Measurements from ENCODE around the gene RAB8B. TPM values are rescaled to one million over a fixed set of nuclear protein-coding genes. Genes with fewer than 3 reads are reported as not detected.
A peak's percentile ranks its signal among the peaks of the same experiment; 100 is the strongest.
"Not testable (repeated sequence)": the region's sequence is repeated elsewhere in the genome, so short reads cannot be mapped to it uniquely, and the experiment has no call there.

RAB8B gene
- total RNA-seq, 1 experiment from 2014 or later = 16.0 TPM

DNA sequence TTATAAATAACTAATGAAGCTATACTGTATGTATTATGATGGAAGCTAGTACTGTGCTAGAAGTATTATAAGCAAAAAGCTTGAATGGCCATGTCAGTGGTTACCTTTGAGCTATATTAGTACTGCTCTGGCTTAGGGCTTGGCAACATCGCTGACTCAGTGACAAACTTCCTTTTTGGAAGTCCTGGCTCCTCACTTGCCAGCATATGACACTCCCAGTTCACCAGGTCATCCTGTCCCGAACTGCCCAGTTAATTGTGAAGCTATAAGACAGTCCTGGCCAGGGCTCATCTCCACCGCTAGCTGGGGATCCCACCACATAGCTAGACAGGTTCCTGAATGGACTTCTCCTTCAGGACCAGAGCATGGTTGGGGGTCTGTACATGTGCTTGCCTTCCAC, 31.9 kb downstream of the RAB8B start:
- Histone ChIP-seq H3K27me3 (no peaks in the 10 kb centered on the region), H3K36me3 (no peaks in the 10 kb centered on the region), H3K4me3 (no peak overlapping the region), H3K9me3 (no peaks in the 10 kb centered on the region)
- DNase-seq = peak; percentile 76

DNA sequence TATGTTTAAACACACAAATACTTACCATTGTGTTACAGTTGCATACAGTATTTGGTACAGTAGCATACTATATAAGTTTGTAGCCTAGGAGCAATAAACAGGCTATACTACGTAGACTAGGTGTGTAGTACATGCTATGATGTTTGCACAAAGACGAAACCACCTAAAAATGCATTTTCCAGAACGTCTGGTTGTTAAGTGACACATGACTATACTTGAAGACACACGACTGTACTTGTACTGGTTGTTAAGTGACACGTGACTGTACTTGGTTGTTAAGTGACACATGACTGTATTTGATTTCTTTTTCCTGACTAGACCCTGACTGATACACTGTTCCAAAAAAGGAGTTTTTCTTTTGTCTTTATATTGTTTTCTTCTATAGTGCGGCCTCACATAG, 34.1 kb downstream of the RAB8B start:
- no peak for DNase-seq
- Histone ChIP-seq H3K9me3 (no peaks in the 10 kb centered on the region), H3K27me3 (no peaks in the 10 kb centered on the region), H3K4me3 (no peak overlapping the region), H3K36me3 (no peaks in the 10 kb centered on the region)

GRCh38 chr15:63225381-63225780, 36.0 kb downstream of the RAB8B start:
- no peaks in the 10 kb centered on the region for H3K9me3 ChIP-seq
- no peak for DNase-seq
- H3K36me3 ChIP-seq = no peaks in the 10 kb centered on the region
- H3K27me3 ChIP-seq = no peaks in the 10 kb centered on the region
- H3K4me3 ChIP-seq = no peak overlapping the region

GRCh38 chr15:63226155-63226883, 36.9 kb downstream of the RAB8B start:
- Histone ChIP-seq H3K27me3 (no peaks in the 10 kb centered on the region), H3K36me3 (no peaks in the 10 kb centered on the region), H3K4me3 (no peak overlapping the region), H3K9me3 (no peaks in the 10 kb centered on the region)
- DNase-seq = no peak

GRCh38 chr15:63226966-63227401, 37.6 kb downstream of the RAB8B start:
- no peaks in the 10 kb centered on the region for H3K36me3 ChIP-seq
- no peak overlapping the region for H3K4me3 ChIP-seq
- no peak for DNase-seq
- H3K9me3 ChIP-seq = no peaks in the 10 kb centered on the region
- no peaks in the 10 kb centered on the region for H3K27me3 ChIP-seq

GRCh38 chr15:63227689-63228088, 38.3 kb downstream of the RAB8B start:
- H3K4me3 ChIP-seq = no peak overlapping the region
- H3K9me3 ChIP-seq = no peaks in the 10 kb centered on the region
- DNase-seq = no peak
- H3K36me3 ChIP-seq = no peaks in the 10 kb centered on the region
- no peaks in the 10 kb centered on the region for H3K27me3 ChIP-seq

- no peak for DNase-seq
- no peaks in the 10 kb centered on the region for H3K27me3 ChIP-seq
- no peaks in the 10 kb centered on the region for H3K9me3 ChIP-seq
- no peak overlapping the region for H3K4me3 ChIP-seq
- H3K36me3 ChIP-seq = no peaks in the 10 kb centered on the region
Measured at GRCh38 chr15:63231206-63231605, 41.8 kb downstream of the RAB8B start.

DNA sequence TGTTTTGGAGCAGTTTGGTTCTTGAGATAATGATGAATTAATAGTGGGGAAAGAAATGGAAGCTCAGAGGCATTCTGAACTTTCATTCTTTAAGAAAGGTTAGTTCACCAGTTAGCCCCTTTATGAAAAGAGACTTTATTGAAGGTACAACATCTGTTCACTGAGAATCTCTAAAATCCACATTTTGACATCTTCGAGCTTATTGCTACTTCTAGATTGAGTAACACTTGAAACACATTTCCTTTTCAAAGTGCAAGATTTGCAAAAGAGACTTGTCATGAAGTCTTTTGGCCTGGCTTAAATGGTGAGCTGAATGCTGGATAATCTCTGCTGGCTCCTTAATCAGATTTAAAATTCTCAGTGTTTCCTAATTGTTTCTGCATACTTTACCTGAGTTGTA, 42.3 kb downstream of the RAB8B start:
- Histone ChIP-seq H3K27me3 (no peaks in the 10 kb centered on the region), H3K4me3 (no peak overlapping the region), H3K36me3 (no peaks in the 10 kb centered on the region), H3K9me3 (no peaks in the 10 kb centered on the region)
- no peak for DNase-seq

GRCh38 chr15:63232405-63232804, 43.0 kb downstream of the RAB8B start:
- no peak overlapping the region for H3K4me3 ChIP-seq
- H3K36me3 ChIP-seq = no peaks in the 10 kb centered on the region
- DNase-seq = no peak
- H3K9me3 ChIP-seq = no peaks in the 10 kb centered on the region
- no peaks in the 10 kb centered on the region for H3K27me3 ChIP-seq

- H3K36me3 ChIP-seq = no peaks in the 10 kb centered on the region
- no peak for DNase-seq
- no peaks in the 10 kb centered on the region for H3K27me3 ChIP-seq
- no peaks in the 10 kb centered on the region; the same call in 1 of the 2 replicates for H3K9me3 ChIP-seq
- no peak overlapping the region for H3K4me3 ChIP-seq
Measured at GRCh38 chr15:63232943-63233342, 43.5 kb downstream of the RAB8B start.

DNA sequence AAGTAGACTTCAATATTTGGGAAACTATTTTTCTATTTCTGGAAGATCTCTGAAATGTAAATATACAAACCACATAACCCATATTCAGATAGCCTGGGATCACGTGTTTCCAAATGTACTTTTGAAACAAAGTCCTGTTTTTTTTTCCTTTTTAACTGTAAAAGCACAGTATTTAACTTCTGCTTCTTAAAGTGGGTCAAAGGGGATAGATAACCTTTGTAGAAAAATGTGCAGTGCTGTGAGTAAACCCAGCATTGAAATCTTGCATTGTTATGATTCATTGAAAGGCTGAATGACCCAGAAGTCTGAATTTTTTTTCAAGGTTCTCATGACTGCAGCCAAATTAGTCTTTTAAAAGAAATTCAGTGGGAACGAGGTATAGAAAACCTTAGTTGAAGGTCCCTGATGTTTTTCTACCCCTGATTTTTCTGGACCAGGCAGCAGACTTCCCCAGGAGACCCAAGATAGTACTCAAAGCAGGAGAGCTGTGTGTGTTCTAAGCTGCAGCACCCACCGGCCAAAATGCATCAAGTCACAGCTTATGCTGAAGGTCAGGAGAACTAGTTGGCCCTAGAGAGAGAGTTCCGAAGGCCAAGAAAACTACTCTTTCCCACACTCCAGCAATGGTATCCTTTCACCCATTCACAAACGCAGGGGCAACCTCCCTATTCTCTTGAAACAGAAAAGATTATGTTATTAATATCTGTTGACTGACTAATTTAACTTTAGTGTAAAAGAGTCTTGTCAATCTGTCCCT, 44.4 kb downstream of the RAB8B start:
- H3K27me3 ChIP-seq = no peaks in the 10 kb centered on the region
- H3K36me3 ChIP-seq = no peaks in the 10 kb centered on the region
- no peaks in the 10 kb centered on the region; the same call in 1 of the 2 replicates for H3K9me3 ChIP-seq
- DNase-seq = no peak
- H3K4me3 ChIP-seq = no peak overlapping the region

DNA sequence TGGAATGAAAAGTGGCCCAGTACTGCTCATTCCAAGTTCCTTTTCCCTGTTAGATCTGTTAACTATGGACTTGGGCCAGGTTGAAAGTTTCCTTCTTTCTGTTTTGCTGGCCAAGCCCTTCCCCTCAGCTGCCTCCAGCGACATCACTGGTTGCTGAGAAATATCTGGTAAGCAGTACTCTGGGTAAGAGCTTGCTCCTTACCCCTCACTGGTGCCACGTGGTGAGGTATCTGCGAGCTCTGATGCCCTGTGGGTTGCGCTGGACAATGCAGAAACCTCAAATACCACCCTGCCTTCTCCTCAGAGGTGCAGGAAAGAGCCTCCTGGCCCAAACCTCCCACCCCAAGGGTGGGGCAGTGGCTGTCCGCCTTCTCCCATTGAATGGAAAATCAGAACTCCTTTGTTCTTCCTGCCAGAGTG, 45.1 kb downstream of the RAB8B start:
- H3K27me3 ChIP-seq = no peaks in the 10 kb centered on the region
- H3K9me3 ChIP-seq = no peaks in the 10 kb centered on the region; the same call in 1 of the 2 replicates
- H3K4me3 ChIP-seq = no peak overlapping the region
- H3K36me3 ChIP-seq = no peaks in the 10 kb centered on the region
- peak; percentile 65 for DNase-seq

DNA sequence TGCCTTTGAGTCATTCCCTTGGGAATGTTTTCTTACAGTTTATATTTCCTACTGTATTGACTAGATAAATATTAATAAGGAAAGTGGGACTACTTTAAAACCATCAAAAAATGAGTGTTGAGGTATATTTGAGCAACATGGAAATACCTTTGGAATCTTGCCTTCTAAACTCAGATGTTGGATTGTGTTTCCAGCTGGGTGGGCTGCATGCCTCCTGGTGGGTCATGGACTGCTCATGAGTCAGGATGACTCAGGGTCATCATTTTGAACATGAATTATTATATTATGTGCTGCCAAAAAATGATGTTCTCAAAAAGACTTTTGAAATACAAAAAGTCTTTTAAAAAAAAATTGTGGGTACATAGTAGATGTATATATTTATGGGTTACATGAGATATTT, 46.9 kb downstream of the RAB8B start:
- no peaks in the 10 kb centered on the region; the same call in 1 of the 2 replicates for H3K9me3 ChIP-seq
- H3K36me3 ChIP-seq = no peaks in the 10 kb centered on the region
- peak; percentile 76 for DNase-seq
- no peak overlapping the region for H3K4me3 ChIP-seq
- no peaks in the 10 kb centered on the region for H3K27me3 ChIP-seq

- DNase-seq, H3K27me3 ChIP-seq, H3K9me3 ChIP-seq, H3K36me3 ChIP-seq, H3K4me3 ChIP-seq: not testable (repeated sequence)
Measured at GRCh38 chr15:63237086-63237485, 47.7 kb downstream of the RAB8B start.

GRCh38 chr15:63238171-63238570, 48.8 kb downstream of the RAB8B start:
- DNase-seq = no peak
- H3K4me3 ChIP-seq = no peak overlapping the region
- no peaks in the 10 kb centered on the region for H3K36me3 ChIP-seq
- H3K27me3 ChIP-seq = no peaks in the 10 kb centered on the region
- H3K9me3 ChIP-seq = peaks cover 2% of the 10 kb centered on the region; the same call in 1 of the 2 replicates

- Histone ChIP-seq H3K36me3 (no peaks in the 10 kb centered on the region), H3K27me3 (no peaks in the 10 kb centered on the region), H3K9me3 (peaks cover 2% of the 10 kb centered on the region; the same call in 1 of the 2 replicates), H3K4me3 (no peak overlapping the region)
- peak; percentile 40 for DNase-seq
Measured at GRCh38 chr15:63238796-63239195, 49.4 kb downstream of the RAB8B start.

DNA sequence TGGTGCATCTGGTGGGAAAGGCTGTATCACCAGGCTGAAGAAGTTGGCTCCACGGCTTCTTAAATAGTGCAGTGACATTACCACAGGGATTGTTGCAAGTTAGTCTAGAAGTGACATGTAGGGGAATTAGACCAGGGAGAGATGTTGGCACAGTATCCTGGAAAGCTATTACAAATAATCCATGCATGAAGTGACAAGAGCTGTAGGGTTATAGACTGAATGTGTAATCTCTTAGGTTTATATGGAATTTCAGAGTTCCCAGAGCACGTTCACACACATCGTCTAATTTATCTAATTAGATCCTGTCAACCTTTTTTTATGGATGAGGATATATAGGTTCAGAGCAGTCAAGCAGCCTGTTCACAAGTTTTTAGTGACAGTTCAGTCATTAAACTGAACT, 50.7 kb downstream of the RAB8B start:
- no peaks in the 10 kb centered on the region for H3K27me3 ChIP-seq

More for the DNA sequence above, 50.7 kb downstream of the RAB8B start:
- no peak overlapping the region for H3K4me3 ChIP-seq
- H3K9me3 ChIP-seq = peaks cover 5% of the 10 kb centered on the region; the same call in 1 of the 2 replicates
- DNase-seq = no peak
- H3K36me3 ChIP-seq = no peaks in the 10 kb centered on the region; the same call in 1 of the 2 replicates
